Measurements from ENCODE around the gene RGS7.
"Not testable (repeated sequence)": the region's sequence is repeated elsewhere in the genome, so short reads cannot be mapped to it uniquely, and the experiment has no call there.

Gene RGS7

GRCh38 chr1:240905225-240905765, 451.7 kb downstream of the RGS7 start:
- Histone ChIP-seq H3K4me1 (ENCODE audit: control insufficient read depth, insufficient read depth, low read length) (no peaks in the 10 kb centered on the region), H3K4me3 (ENCODE audit: low read length) (no peak overlapping the region), H3K36me3 (ENCODE audit: insufficient read depth, low read length) (no peaks in the 10 kb centered on the region), H3K4me2 (ENCODE audit: low read length) (no peak overlapping the region), H3K27me3 (ENCODE audit: control insufficient read depth, insufficient read depth, low read length) (no peaks in the 10 kb centered on the region), H3K9me3 (replicated peaks; ENCODE audit: low read length) (no peaks in the 10 kb centered on the region), H3K9ac (ENCODE audit: low read depth, low read length) (no peak overlapping the region)

GRCh38 chr1:240895424-240895823, 461.6 kb downstream of the RGS7 start:
- not testable (repeated sequence) for H3K27me3 ChIP-seq (ENCODE audit: control insufficient read depth, insufficient read depth, low read length); H3K9ac ChIP-seq (ENCODE audit: low read depth, low read length)

GRCh38 chr1:240888787-240889048, 468.3 kb downstream of the RGS7 start:
- H3K4me2 ChIP-seq (ENCODE audit: low read length), result no peak overlapping the region
- no peaks in the 10 kb centered on the region for H3K27me3 ChIP-seq (ENCODE audit: control insufficient read depth, insufficient read depth, low read length)
- H3K4me1 ChIP-seq (ENCODE audit: control insufficient read depth, insufficient read depth, low read length), result no peaks in the 10 kb centered on the region
- no peaks in the 10 kb centered on the region for H3K36me3 ChIP-seq (ENCODE audit: insufficient read depth, low read length)
- no peak overlapping the region for H3K9ac ChIP-seq (ENCODE audit: low read depth, low read length)
- no peaks in the 10 kb centered on the region for H3K9me3 ChIP-seq (replicated peaks; ENCODE audit: low read length)
- no peak overlapping the region for H3K4me3 ChIP-seq (ENCODE audit: low read length)

More at GRCh38 chr1:240895424-240895823, 461.6 kb downstream of the RGS7 start:
- H3K4me3 ChIP-seq (ENCODE audit: low read length); H3K36me3 ChIP-seq (ENCODE audit: insufficient read depth, low read length); H3K9me3 ChIP-seq (replicated peaks; ENCODE audit: low read length); H3K4me1 ChIP-seq (ENCODE audit: control insufficient read depth, insufficient read depth, low read length); H3K4me2 ChIP-seq (ENCODE audit: low read length): not testable (repeated sequence)

- Histone ChIP-seq H3K4me3 (ENCODE audit: low read length) (no peak overlapping the region), H3K4me2 (ENCODE audit: low read length) (no peak overlapping the region), H3K9ac (ENCODE audit: low read depth, low read length) (no peak overlapping the region), H3K36me3 (ENCODE audit: insufficient read depth, low read length) (no peaks in the 10 kb centered on the region), H3K9me3 (replicated peaks; ENCODE audit: low read length) (no peaks in the 10 kb centered on the region), H3K4me1 (ENCODE audit: control insufficient read depth, insufficient read depth, low read length) (no peaks in the 10 kb centered on the region), H3K27me3 (ENCODE audit: control insufficient read depth, insufficient read depth, low read length) (no peaks in the 10 kb centered on the region)
These were observed 468.8 kb downstream of the RGS7 start for GRCh38 chr1:240888039-240888786.

- H3K4me3 ChIP-seq (ENCODE audit: low read length), result no peak overlapping the region
- H3K9me3 ChIP-seq (replicated peaks; ENCODE audit: low read length), result no peaks in the 10 kb centered on the region
- H3K27me3 ChIP-seq (ENCODE audit: control insufficient read depth, insufficient read depth, low read length), result no peaks in the 10 kb centered on the region
- H3K36me3 ChIP-seq (ENCODE audit: insufficient read depth, low read length), result no peaks in the 10 kb centered on the region
- H3K4me1 ChIP-seq (ENCODE audit: control insufficient read depth, insufficient read depth, low read length), result peaks cover 4% of the 10 kb centered on the region
- no peak overlapping the region for H3K4me2 ChIP-seq (ENCODE audit: low read length)
- H3K9ac ChIP-seq (ENCODE audit: low read depth, low read length), result no peak overlapping the region
These were observed 473.5 kb downstream of the RGS7 start for GRCh38 chr1:240883490-240883889.

- H3K36me3 ChIP-seq (ENCODE audit: insufficient read depth, low read length); H3K4me1 ChIP-seq (ENCODE audit: control insufficient read depth, insufficient read depth, low read length); H3K9me3 ChIP-seq (replicated peaks; ENCODE audit: low read length); H3K4me2 ChIP-seq (ENCODE audit: low read length); H3K4me3 ChIP-seq (ENCODE audit: low read length); H3K9ac ChIP-seq (ENCODE audit: low read depth, low read length); H3K27me3 ChIP-seq (ENCODE audit: control insufficient read depth, insufficient read depth, low read length): not testable (repeated sequence)
These were observed 474.2 kb downstream of the RGS7 start for GRCh38 chr1:240882656-240883308.

GRCh38 chr1:240878631-240879030, 478.4 kb downstream of the RGS7 start:
- no peaks in the 10 kb centered on the region for H3K9me3 ChIP-seq (replicated peaks; ENCODE audit: low read length)
- no peak overlapping the region for H3K4me2 ChIP-seq (ENCODE audit: low read length)
- H3K9ac ChIP-seq (ENCODE audit: low read depth, low read length), result no peak overlapping the region
- H3K36me3 ChIP-seq (ENCODE audit: insufficient read depth, low read length), result no peaks in the 10 kb centered on the region
- H3K27me3 ChIP-seq (ENCODE audit: control insufficient read depth, insufficient read depth, low read length), result no peaks in the 10 kb centered on the region
- no peak overlapping the region for H3K4me3 ChIP-seq (ENCODE audit: low read length)
- H3K4me1 ChIP-seq (ENCODE audit: control insufficient read depth, insufficient read depth, low read length), result peaks cover 4% of the 10 kb centered on the region

- peaks cover 4% of the 10 kb centered on the region for H3K4me1 ChIP-seq (ENCODE audit: control insufficient read depth, insufficient read depth, low read length)
- no peaks in the 10 kb centered on the region for H3K36me3 ChIP-seq (ENCODE audit: insufficient read depth, low read length)
- no peaks in the 10 kb centered on the region for H3K9me3 ChIP-seq (replicated peaks; ENCODE audit: low read length)
- H3K27me3 ChIP-seq (ENCODE audit: control insufficient read depth, insufficient read depth, low read length), result no peaks in the 10 kb centered on the region
- no peak overlapping the region for H3K4me2 ChIP-seq (ENCODE audit: low read length)
- H3K9ac ChIP-seq (ENCODE audit: low read depth, low read length), result no peak overlapping the region
- H3K4me3 ChIP-seq (ENCODE audit: low read length), result no peak overlapping the region
These were observed 479.4 kb downstream of the RGS7 start for GRCh38 chr1:240877605-240878004.

GRCh38 chr1:240876071-240876470, 480.9 kb downstream of the RGS7 start:
- H3K36me3 ChIP-seq (ENCODE audit: insufficient read depth, low read length), result no peaks in the 10 kb centered on the region
- no peaks in the 10 kb centered on the region for H3K9me3 ChIP-seq (replicated peaks; ENCODE audit: low read length)
- H3K9ac ChIP-seq (ENCODE audit: low read depth, low read length), result no peak overlapping the region

GRCh38 chr1:240869071-240869470, 487.9 kb downstream of the RGS7 start:
- Histone ChIP-seq H3K36me3 (ENCODE audit: insufficient read depth, low read length) (no peaks in the 10 kb centered on the region), H3K4me3 (ENCODE audit: low read length) (no peak overlapping the region)

More at GRCh38 chr1:240876071-240876470, 480.9 kb downstream of the RGS7 start:
- no peak overlapping the region for H3K4me3 ChIP-seq (ENCODE audit: low read length)
- H3K4me1 ChIP-seq (ENCODE audit: control insufficient read depth, insufficient read depth, low read length), result peaks cover 4% of the 10 kb centered on the region
- H3K4me2 ChIP-seq (ENCODE audit: low read length), result no peak overlapping the region
- no peaks in the 10 kb centered on the region for H3K27me3 ChIP-seq (ENCODE audit: control insufficient read depth, insufficient read depth, low read length)

GRCh38 chr1:240866724-240867123, 490.3 kb downstream of the RGS7 start:
- Histone ChIP-seq H3K9me3 (replicated peaks; ENCODE audit: low read length) (no peaks in the 10 kb centered on the region), H3K9ac (ENCODE audit: low read depth, low read length) (no peak overlapping the region), H3K4me1 (ENCODE audit: control insufficient read depth, insufficient read depth, low read length) (no peaks in the 10 kb centered on the region), H3K4me2 (ENCODE audit: low read length) (no peak overlapping the region), H3K4me3 (ENCODE audit: low read length) (no peak overlapping the region), H3K36me3 (ENCODE audit: insufficient read depth, low read length) (no peaks in the 10 kb centered on the region), H3K27me3 (ENCODE audit: control insufficient read depth, insufficient read depth, low read length) (no peaks in the 10 kb centered on the region)

More at GRCh38 chr1:240869071-240869470, 487.9 kb downstream of the RGS7 start:
- H3K9me3 ChIP-seq (replicated peaks; ENCODE audit: low read length), result no peaks in the 10 kb centered on the region
- H3K4me1 ChIP-seq (ENCODE audit: control insufficient read depth, insufficient read depth, low read length), result no peaks in the 10 kb centered on the region
- no peak overlapping the region for H3K9ac ChIP-seq (ENCODE audit: low read depth, low read length)
- no peak overlapping the region for H3K4me2 ChIP-seq (ENCODE audit: low read length)
- no peaks in the 10 kb centered on the region for H3K27me3 ChIP-seq (ENCODE audit: control insufficient read depth, insufficient read depth, low read length)

GRCh38 chr1:240860023-240860422, 497.0 kb downstream of the RGS7 start:
- Histone ChIP-seq H3K4me2 (ENCODE audit: low read length) (no peak overlapping the region), H3K4me1 (ENCODE audit: control insufficient read depth, insufficient read depth, low read length) (no peaks in the 10 kb centered on the region), H3K9ac (ENCODE audit: low read depth, low read length) (no peak overlapping the region), H3K36me3 (ENCODE audit: insufficient read depth, low read length) (no peaks in the 10 kb centered on the region), H3K9me3 (replicated peaks; ENCODE audit: low read length) (no peaks in the 10 kb centered on the region), H3K4me3 (ENCODE audit: low read length) (no peak overlapping the region), H3K27me3 (ENCODE audit: control insufficient read depth, insufficient read depth, low read length) (no peaks in the 10 kb centered on the region)
